GM21390 (cell line): Measurements from ENCODE around the gene TMED10.

Experiments used
- ATAC-seq: cut with Tn5 transposase; IDR thresholded peaks from one replicate; pipeline ENCODE4 v1.9.1; 2021; ENCODE audit not compliant: unreplicated experiment

TMED10 gene

DNA sequence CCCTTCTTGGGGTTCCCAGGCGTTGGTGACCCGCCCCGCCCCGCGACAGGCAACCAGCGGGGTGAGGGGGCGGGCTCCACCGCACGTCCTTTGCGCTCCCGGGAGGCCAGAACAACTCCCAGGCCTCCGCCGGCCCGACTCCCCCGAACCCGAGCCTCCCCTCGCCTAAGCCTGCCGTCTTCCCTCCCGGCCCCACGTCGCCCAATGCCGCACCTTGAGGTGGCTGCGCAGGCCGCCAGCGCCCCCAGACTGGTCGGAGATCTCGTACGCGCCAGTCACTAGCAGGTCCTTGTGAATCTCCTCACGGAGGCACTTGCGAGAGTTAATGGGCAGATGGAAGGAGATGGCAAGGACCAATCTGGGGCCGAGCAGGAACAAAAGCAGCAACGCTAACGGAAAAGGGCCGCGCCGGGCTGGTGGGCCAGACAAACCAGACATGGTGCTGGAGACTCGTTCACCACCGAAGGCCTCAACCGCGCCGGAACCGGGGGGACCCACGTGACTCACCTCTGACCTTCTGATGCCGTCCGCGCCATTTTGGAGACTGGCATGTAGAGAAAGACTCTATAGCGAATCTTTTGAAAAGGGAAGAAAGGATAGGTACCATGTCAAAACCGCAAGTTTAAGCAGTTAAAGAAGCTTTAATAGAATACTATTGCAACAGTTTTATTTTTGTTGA lies at the start of gene TMED10:
Gene TMED10 (minus strand): TSS at position 471 of the 679 bp plus-strand sequence. CDS start 33 bp downstream, at position 438.
- ATAC-seq, result peak; percentile 70

DNA sequence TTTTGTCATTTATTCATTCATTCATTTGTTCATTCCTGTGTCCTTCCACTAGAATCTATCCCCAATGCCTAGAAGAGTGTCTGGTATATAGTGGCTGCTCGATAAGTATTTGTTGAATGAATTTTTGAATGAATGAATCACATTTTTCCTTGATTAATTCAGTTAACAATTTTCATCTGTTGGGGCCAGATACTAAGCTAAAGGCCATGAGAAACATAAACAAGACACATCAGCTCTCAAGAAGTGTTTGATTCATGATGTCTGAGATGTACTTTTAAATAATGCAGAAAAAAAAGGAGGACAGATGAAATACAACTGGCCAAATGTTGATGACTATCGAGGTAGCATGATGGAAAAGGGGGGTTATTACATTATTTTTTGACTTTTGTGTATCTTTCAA lies 48.1 kb upstream of the TMED10 start:
- ATAC-seq, result no peak

DNA sequence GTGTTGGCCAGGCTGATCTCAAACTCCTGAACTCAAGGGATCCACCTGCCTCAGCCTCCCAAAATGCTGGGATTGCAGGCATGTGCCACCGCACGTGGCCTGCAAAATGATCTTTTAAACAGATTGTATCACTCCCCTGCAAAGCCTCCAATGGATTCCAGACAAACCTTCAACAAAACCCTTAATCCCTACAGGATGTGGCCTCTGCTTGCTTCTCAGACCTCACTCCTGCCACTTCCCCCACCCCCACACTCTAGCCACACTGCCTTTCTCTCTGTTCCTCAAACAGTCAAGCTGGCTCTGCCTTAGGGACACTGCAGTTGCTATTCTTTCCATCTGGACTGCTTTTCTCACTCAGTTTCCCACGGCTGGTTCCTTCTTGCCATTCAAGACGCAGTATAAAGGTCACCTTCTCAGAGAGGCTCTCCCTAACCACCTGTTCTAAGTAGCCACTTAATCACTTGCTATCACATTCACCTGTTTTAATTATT lies 47.3 kb upstream of the TMED10 start:
- peak; percentile 66 for ATAC-seq

DNA sequence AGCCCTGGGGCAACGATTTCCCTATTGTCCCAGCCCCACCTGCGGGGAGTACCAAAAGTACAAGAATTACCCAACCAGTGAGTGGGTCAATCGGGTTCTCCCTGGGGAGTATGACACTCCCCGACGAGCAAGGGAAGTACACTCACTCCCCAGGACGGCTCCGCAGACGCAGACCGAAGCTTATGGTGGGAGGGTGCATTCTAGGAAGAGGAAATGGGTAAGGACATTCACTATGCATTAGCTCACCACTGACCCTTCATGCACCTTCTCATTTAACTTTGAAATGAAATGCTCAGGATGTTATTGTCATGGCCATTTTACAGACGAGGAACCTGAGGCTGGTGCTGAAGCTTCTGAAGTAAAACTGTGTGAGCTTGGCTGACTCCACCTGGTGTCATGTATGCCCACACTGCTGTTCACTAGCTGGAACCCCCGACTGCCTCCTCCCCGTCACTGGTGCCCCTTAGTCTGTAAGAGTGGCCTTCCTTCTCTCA lies 45.8 kb upstream of the TMED10 start:
- ATAC-seq, result no peak

DNA sequence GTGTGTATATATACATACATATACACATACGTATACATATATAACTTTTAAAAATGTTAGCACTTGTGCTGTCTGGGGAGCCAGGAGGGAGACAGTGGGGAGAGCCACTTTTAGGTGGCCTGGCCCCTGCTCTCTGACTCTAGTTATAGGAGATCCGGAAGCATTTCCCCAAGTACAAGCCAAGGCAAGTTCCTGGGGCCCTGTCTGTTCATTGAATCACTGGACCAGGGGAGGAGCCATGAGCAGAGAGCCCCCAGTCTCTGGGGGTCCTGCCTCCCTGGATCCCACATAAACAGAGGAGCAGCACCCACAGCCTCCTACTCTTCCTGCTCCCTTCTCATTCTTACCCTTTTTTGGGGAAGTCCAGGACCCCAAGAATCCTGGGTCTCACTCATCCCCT lies 45.4 kb upstream of the TMED10 start:
- ATAC-seq, result no peak

DNA sequence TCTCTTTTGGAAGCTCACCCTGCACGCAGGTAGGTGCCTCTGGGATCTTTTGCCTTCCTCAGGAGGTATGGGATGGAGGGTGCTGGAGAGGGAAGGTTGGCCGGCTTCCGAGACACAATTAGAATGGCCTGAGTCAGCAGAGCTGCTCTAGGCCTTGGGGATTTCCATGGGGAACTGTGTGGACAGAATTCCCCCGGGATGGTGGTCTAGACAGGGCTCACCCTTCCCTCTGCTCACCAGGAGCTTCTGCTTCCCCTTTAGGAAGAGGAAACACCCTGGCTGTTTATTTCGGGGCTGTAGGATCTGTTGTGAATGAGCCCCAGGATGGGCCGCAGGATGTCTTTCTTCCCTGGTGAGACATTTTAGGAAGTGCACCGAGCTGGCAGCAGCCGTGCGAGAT lies 43.7 kb upstream of the TMED10 start:
- no peak for ATAC-seq

DNA sequence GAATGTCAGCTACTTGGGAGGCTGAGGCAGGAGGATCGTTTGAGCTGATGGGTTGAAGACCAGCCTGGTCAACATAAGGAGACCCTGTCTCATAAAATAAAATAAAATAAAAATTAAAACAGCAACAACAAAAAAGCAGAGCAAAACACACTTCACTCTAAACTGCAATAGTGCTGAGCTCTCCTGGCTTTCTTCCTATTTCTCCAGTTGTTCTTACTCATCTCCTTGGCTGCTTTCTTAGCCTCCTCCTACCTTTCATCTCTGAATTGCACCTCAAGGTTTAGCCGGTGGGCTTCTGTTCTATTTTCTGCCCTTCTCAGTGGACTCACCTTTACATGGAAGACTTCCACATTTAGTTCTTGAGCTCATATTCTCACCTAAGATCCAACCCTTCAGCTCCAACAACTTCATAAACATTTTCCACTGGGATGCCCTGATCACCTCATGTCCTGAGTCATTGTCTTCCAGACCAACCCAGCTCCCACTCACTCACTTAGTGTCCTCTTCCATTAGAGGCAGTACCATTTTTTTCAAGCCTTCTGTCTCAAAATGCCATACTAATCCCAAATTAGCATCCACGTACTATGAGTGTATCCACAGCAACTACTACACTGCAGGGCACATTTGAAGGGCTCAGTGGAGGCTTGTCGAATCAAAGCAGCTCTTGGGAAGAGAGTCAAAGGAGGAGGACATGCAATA lies 41.2 kb upstream of the TMED10 start:
- ATAC-seq, result no peak

DNA sequence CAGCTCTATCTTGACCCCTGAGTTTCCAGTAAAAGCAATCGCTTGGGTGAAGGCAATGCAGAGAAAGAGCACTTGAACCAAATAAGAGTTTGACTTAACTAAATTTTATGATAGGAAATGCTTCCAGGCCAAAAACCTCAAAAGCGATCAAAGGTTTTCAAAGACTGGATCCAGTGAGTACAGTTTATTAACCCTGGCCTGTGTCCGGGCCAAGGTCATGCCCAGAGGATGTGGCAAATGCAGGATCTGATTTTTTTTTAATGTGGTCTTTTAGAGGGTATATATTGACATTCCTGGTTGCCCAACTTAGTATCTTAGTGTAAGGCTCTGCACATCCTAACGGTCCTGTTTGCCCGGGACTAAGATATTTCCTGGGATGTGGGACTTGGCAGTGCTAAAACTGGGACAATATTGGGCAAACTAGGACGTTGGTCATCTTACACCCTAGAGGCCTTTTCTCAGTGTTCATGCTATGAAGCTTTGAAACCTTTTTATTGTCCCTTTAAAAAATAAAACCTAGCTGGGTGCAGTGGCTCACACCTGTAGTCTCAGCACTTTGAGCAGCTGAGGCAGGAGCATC lies 40.1 kb upstream of the TMED10 start:
- ATAC-seq, result no peak

DNA sequence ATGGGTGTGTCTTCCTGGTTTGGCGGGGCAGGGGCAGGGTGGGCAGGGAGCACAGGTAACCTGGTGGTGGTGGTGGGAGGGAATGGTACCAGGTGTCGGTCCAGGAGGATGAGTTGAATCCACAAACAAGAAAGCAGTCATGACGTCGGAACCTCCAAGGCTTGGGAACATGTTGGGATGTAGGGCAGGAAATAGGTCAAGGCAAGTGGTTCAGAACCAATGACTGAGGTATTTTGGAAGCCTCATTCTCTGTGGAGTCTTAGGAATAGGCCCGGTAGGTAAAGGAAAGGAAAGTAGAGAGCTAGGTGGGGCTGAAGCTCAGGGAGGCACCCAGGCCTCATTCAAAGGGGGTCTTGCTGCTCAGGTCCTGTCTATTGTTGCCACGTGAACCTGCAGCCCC lies 39.1 kb upstream of the TMED10 start:
- no peak for ATAC-seq

DNA sequence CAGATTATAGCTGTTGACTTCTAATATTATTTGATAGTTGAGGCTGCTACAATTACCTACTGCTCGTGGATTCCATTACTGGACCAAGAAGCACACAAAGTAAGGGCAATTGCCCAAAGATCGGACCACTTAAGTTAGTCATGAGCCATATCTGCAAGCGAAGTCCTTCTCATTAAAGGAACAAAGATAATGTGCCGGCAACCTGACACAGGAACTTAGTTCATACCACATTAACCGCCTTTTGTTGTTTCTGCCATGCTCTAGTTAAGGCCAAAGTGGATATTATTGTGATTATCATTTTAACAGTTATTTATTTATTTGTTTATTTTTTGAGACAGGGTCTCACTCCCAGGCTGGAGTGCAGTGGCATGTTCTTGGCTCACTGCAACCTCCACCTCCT lies 38.1 kb upstream of the TMED10 start:
- ATAC-seq, result no peak

DNA sequence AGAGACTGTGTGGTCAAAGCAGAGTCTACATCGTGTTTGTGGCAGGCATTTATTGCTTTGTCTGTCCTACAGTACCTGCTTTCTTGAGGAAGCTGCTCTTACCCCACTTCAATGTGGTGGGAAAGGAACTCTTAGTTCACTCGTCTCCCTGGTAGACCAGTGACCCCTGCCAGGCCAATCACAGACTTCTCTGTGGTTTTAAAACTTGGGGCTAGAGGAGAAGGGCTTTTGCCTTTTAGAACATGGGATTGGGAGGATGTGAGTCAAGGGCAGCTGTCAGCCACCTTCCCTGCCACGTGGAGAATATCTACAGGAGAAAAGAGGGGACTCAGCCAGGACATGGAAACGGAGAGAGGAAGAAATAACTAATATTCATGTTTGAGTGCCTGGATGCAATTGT lies 36.8 kb upstream of the TMED10 start:
- ATAC-seq, result no peak

DNA sequence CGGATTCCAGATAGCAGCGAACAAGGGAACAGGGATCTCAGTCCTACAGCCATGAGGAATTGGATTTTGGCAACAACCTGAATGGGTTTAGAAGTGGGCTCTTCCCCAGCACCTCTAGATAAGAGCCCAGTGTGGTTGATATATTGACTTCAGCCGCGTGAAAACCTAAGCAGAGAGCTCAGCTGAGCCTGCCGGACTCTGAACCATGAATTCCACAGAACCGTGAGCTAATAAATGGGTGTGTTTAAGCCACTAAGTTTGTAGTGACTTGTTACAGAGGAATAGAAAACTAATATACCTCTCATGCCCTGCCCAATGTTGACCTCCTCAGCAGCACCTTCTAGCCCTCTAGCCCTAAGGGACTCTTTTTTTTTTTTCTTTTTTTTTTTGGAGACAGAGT lies 32.4 kb upstream of the TMED10 start:
- no peak for ATAC-seq

DNA sequence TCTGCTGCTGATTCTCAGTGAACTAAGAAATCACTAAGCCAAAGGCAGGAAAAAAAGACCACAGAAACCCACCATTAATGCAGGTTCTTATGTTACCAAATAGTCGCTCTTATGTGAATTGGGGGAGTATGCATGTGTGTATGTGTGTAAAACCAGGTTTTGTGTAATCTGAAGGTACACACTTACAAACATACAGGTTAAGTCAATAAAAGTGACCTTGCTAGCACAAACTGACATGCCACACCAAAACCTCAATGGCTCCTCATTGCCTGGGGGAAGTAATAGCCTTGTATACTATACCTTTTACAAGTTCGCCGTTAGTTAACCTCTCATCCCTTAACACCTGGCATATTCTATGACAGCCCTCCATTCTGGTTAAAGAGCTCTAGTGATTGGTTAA lies 29.8 kb upstream of the TMED10 start:
- no peak for ATAC-seq

DNA sequence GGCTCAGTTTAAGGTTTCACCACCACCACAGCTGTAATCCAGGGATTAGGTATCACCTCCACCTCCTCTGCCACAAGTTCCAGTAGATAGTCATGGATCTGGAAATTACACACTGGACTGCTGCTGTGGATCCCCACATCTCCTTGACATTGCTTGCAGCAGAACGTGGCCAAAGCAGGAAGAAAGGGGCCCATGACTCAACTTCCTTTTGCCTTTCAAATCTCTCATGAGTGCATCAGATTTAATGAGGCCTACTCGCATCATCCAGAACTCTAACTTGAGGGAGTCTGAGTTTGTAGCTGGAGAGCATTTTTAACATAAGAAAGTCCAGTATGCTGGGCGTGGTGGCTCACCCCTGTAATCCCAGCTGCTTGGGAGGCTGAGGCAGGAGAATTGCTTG lies 29.2 kb upstream of the TMED10 start:
- no peak for ATAC-seq

DNA sequence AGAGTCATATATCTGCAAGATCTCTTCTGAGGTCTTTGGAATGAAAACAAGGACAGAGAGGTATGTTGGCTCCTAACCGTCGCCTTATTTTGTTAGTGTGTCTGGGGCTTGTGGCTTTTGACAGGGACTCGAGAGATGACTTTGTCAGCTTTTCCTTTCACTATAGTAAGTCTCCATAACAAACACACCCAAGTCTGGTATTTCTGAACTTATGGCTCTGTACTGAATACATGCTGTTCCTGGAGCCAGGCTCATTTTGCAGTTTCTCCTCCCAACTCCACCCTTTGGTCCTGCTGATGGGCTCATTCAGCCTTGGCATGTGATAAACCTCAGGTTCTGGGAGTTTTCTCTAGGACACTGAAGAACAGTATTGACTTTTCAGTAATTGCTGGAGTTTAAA lies 27.7 kb upstream of the TMED10 start:
- no peak for ATAC-seq

DNA sequence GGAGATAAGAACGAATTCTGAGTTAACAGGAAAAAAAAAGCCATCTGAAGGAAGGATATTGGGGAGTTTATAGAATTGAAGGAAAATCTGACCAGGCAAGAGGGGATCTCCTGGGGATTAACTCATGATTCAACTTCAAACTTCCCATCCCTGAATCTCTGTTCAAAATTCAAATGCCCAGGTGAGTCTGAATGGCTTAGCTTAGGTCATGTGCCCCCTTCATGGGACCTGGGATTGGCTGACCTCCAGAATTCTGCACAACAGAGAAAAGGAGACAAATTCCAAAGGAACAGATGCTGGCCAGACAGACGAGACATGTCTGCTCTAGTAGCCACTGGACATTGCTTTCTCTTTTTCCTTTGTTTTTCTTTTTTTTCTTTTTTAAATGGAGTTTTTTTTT lies 26.2 kb upstream of the TMED10 start:
- no peak for ATAC-seq

DNA sequence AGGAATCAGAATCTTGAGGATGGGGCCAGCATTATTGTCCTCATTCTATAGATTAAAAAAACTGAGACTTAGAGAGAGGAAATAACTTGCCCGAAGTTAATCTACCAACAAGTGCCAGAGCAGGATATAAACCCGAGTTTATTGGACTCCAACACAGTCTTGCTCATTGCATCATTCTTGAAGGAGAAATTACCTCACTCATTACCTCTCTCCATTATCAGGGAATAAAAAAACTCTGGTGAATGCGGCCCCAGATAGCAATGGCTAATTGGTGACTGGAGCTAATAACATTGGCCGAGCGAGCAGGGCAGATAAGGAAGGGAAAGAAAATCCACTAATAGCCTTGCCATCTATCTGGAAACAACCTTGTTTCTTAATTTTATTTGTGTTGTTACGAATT lies 24.7 kb upstream of the TMED10 start:
- no peak for ATAC-seq

DNA sequence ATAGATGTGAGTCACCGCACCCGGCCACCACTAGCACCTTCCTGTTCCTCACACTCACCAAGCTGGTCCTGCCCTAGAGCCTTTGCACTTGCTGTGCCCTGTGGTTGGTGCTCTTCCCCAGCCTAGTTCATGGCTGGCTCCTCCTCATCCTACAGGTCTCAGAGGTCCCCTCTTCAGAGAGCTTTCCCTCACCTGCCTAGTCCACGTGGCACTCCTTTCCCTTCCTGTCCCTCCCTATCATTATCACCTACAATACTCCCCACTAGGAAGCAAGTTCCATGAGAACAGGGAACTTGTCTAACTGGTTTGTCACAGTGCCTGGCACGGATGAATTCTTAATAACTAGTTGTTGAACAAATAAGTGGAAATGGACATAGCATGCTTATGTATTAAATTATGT lies 24.0 kb upstream of the TMED10 start:
- no peak for ATAC-seq

DNA sequence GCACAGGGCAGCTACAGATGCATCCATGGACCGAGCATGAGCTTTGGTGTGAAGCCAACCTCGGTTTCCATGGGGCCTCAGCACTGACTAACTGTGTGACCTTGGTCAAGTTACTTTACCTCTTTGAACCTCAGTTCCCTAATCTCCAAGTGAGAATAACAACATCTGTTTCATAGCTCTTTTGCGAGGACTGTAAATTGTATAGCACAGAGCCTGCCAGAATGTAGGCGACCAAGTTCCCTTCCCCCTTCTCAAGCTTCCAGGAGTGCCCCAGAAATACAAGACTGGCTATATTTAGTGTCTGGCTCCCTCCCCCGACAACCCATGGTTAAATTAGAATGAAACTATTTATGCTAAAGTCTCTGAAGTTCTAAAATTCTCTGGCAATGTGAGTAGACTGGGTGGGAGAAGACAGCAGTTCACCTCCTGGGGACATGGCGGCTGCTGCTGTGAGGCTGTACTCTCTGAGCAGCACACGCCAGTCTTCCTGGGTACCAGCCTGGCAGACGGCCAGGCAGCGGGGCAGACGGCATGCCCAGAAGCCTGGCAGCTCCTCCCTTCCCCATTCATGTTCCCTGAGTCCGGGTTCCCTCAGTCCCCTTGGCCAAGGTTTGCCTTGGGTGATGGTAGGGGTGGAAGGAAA lies 22.0 kb upstream of the TMED10 start:
- no peak for ATAC-seq

DNA sequence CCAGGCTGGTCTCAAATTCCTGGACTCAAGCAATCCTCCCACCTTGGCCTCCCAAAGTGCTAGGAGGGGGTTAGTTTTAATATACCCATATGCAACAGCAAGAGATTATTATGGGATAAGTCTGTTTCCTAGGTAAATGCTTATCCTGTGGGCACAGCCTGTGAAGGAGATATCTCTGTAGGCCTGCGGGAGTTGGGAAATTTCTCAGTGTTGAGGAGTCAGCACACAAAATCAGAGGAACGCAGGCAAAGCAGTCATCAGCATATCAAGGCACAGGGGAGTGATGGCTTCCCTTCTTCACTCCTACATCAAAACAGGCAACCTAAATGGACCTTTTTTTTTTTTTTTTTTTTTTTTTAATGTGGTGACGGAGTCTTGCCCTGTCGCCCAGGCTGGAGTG lies 20.9 kb upstream of the TMED10 start:
- no peak for ATAC-seq

DNA sequence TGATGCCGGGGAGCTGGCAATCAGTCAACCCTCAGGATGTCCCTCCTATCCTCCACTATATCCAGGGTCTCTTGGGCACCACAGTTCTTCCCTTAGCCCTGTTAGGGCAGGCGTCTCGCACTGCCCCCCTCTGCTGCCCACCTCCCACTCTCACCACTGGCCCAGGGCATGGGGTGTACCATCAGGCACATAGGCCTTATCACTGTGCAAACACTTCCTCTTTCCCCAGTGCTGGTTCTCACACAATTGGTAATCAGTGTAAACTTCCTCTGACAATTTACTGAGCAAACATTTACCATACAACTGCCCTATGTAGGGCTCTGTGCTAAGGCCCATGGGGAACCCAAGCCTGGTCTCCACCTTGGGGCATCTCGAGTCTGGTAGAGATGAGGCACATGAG lies 20.1 kb upstream of the TMED10 start:
- ATAC-seq, result no peak

DNA sequence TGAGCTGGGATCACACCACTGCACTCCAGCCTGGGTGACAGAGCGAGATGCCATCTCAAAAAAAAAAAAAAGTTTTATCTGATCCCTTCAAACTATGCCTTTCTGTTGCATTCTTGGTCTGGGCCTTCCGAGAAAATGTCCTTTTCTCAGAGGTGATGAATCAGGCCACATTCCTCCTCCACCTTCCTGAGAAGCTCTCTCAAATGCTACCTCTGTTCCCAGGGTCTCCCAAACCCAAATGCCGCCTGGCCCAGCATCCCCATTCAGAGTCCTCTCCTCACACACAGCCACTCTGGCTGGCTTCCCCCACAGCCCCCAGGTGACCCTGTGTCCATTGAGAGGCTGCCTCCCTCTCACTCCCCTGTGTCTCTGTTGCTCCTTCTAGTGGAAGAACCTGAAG lies 19.7 kb upstream of the TMED10 start:
- ATAC-seq, result no peak
